HG03135 (cell line): ENCODE results near the gene NPFFR1.

Source experiments
- ATAC-seq: cut with Tn5 transposase; IDR thresholded peaks from one replicate; pipeline ENCODE4 v1.9.1; 2021; ENCODE audit warnings: mild to moderate bottlenecking, moderate library complexity; ENCODE audit not compliant: unreplicated experiment

Gene NPFFR1

GRCh38 chr10:70283445-70284399 is at the start of gene NPFFR1:
TSS of gene NPFFR1 (minus strand) at chr10:70284004. CDS start at chr10:70283676, 328 bp downstream.
- ATAC-seq = no peak

GRCh38 chr10:70333268-70333667 is 49.5 kb upstream of the NPFFR1 start:
- no peak for ATAC-seq

GRCh38 chr10:70331486-70332268 is 47.9 kb upstream of the NPFFR1 start:
- ATAC-seq = peak; percentile 65

- no peak for ATAC-seq
Observed at GRCh38 chr10:70331160-70331485, 47.3 kb upstream of the NPFFR1 start.

GRCh38 chr10:70330671-70331070 is 46.9 kb upstream of the NPFFR1 start:
- no peak for ATAC-seq

- no peak for ATAC-seq
Observed at GRCh38 chr10:70328967-70329366, 45.2 kb upstream of the NPFFR1 start.

- no peak for ATAC-seq
Observed at GRCh38 chr10:70328018-70328417, 44.2 kb upstream of the NPFFR1 start.

- no peak for ATAC-seq
Observed at GRCh38 chr10:70324951-70325781, 41.4 kb upstream of the NPFFR1 start.

- peak; percentile 60 for ATAC-seq
Observed at GRCh38 chr10:70324339-70324861, 40.6 kb upstream of the NPFFR1 start.

- ATAC-seq = no peak
Observed at GRCh38 chr10:70323697-70324338, 40.0 kb upstream of the NPFFR1 start.

GRCh38 chr10:70323138-70323696 is 39.4 kb upstream of the NPFFR1 start:
- ATAC-seq = no peak

- no peak for ATAC-seq
Observed at GRCh38 chr10:70321897-70322890, 38.4 kb upstream of the NPFFR1 start.

GRCh38 chr10:70321233-70321632 is 37.4 kb upstream of the NPFFR1 start:
- no peak for ATAC-seq

- no peak for ATAC-seq
Observed at GRCh38 chr10:70320751-70321150, 36.9 kb upstream of the NPFFR1 start.

GRCh38 chr10:70319824-70320223 is 36.0 kb upstream of the NPFFR1 start:
- ATAC-seq = no peak

- ATAC-seq = no peak
Observed at GRCh38 chr10:70319183-70319582, 35.4 kb upstream of the NPFFR1 start.

- no peak for ATAC-seq
Observed at GRCh38 chr10:70317943-70318318, 34.1 kb upstream of the NPFFR1 start.

- ATAC-seq = no peak
Observed at GRCh38 chr10:70317272-70317942, 33.6 kb upstream of the NPFFR1 start.
